ENCODE measurements around the gene CDK11A. TPM values are rescaled to one million over a fixed set of nuclear protein-coding genes. Genes with fewer than 3 reads are reported as not detected.
"Not testable (repeated sequence)": the region's sequence is repeated elsewhere in the genome, so short reads cannot be mapped to it uniquely, and the experiment has no call there.

The CDK11A gene
- total and polyA plus RNA-seq, 9 donors = 11.5 to 31.2 (median 24.2) TPM

- no peaks in the 10 kb centered on the region for H3K27me3 ChIP-seq (ENCODE audit: control insufficient read depth, insufficient read depth, low read length)
- no peak overlapping the region for H3K27ac ChIP-seq (ENCODE audit: low read length)
- WGBS (ENCODE audit: insufficient coverage) = 52% methylated on average over 23 of the region's 26 CpGs
These were observed 40.9 kb downstream of the CDK11A start for GRCh38 chr1:1683104-1683905.

GRCh38 chr1:1680912-1681273 is 43.3 kb downstream of the CDK11A start:
- Histone ChIP-seq H3K27me3 (ENCODE audit: control insufficient read depth, insufficient read depth, low read length) (no peaks in the 10 kb centered on the region), H3K4me1 (ENCODE audit: control insufficient read depth, insufficient read depth, low read length) (peaks cover 14% of the 10 kb centered on the region), H3K36me3 (ENCODE audit: control insufficient read depth, insufficient read depth, low read length) (peaks cover 24% of the 10 kb centered on the region), H3K9me3 (replicated peaks; ENCODE audit: control insufficient read depth, low read depth, low read length) (no peaks in the 10 kb centered on the region), H3K4me3 (ENCODE audit: low read length) (no peak overlapping the region), H3K27ac (ENCODE audit: low read length) (no peak overlapping the region)
- no peak for DNase-seq
- WGBS (ENCODE audit: insufficient coverage) = 74% methylated on average over 9 of the region's 11 CpGs

More at GRCh38 chr1:1683104-1683905, 40.9 kb downstream of the CDK11A start:
- Histone ChIP-seq H3K4me3 (ENCODE audit: low read length) (no peak overlapping the region), H3K36me3 (ENCODE audit: control insufficient read depth, insufficient read depth, low read length) (peaks cover 29% of the 10 kb centered on the region), H3K4me1 (ENCODE audit: control insufficient read depth, insufficient read depth, low read length) (peaks cover 6% of the 10 kb centered on the region), H3K9me3 (replicated peaks; ENCODE audit: control insufficient read depth, low read depth, low read length) (no peaks in the 10 kb centered on the region)
- no peak for DNase-seq

GRCh38 chr1:1680031-1680911 is 43.9 kb downstream of the CDK11A start:
- DNase-seq = no peak
- no peak overlapping the region for H3K27ac ChIP-seq (ENCODE audit: low read length)
- no peak overlapping the region for H3K4me3 ChIP-seq (ENCODE audit: low read length)
- H3K9me3 ChIP-seq (replicated peaks; ENCODE audit: control insufficient read depth, low read depth, low read length) = no peaks in the 10 kb centered on the region
- H3K36me3 ChIP-seq (ENCODE audit: control insufficient read depth, insufficient read depth, low read length) = peaks cover 24% of the 10 kb centered on the region
- H3K4me1 ChIP-seq (ENCODE audit: control insufficient read depth, insufficient read depth, low read length) = peaks cover 14% of the 10 kb centered on the region
- 87% methylated on average over 23 of the region's 32 CpGs for WGBS (ENCODE audit: insufficient coverage)
- no peaks in the 10 kb centered on the region for H3K27me3 ChIP-seq (ENCODE audit: control insufficient read depth, insufficient read depth, low read length)

- peaks cover 20% of the 10 kb centered on the region for H3K36me3 ChIP-seq (ENCODE audit: control insufficient read depth, insufficient read depth, low read length)
- H3K4me3 ChIP-seq (ENCODE audit: low read length) = no peak overlapping the region
- peak overlapping the region; percentile 62 for H3K27ac ChIP-seq (ENCODE audit: low read length)
- 64% methylated on average over 24 of the region's 24 CpGs for WGBS (ENCODE audit: insufficient coverage)
- no peak for DNase-seq
- H3K27me3 ChIP-seq (ENCODE audit: control insufficient read depth, insufficient read depth, low read length) = no peaks in the 10 kb centered on the region
- no peaks in the 10 kb centered on the region for H3K9me3 ChIP-seq (replicated peaks; ENCODE audit: control insufficient read depth, low read depth, low read length)
- H3K4me1 ChIP-seq (ENCODE audit: control insufficient read depth, insufficient read depth, low read length) = peaks cover 14% of the 10 kb centered on the region
These were observed 45.4 kb downstream of the CDK11A start for GRCh38 chr1:1678581-1679380.

GRCh38 chr1:1677718-1678580 is 46.2 kb downstream of the CDK11A start:
- Histone ChIP-seq H3K9me3 (replicated peaks; ENCODE audit: control insufficient read depth, low read depth, low read length) (no peaks in the 10 kb centered on the region), H3K4me3 (ENCODE audit: low read length) (no peak overlapping the region), H3K36me3 (ENCODE audit: control insufficient read depth, insufficient read depth, low read length) (peaks cover 15% of the 10 kb centered on the region), H3K27me3 (ENCODE audit: control insufficient read depth, insufficient read depth, low read length) (no peaks in the 10 kb centered on the region), H3K27ac (ENCODE audit: low read length) (peak overlapping the region; percentile 62), H3K4me1 (ENCODE audit: control insufficient read depth, insufficient read depth, low read length) (peaks cover 14% of the 10 kb centered on the region)
- WGBS (ENCODE audit: insufficient coverage) = 57% methylated on average over 36 of the region's 39 CpGs
- peak; percentile 30 for DNase-seq

GRCh38 chr1:1676087-1676486 is 48.1 kb downstream of the CDK11A start:
- not testable (repeated sequence) for H3K9me3 ChIP-seq (replicated peaks; ENCODE audit: control insufficient read depth, low read depth, low read length); H3K27ac ChIP-seq (ENCODE audit: low read length); H3K27me3 ChIP-seq (ENCODE audit: control insufficient read depth, insufficient read depth, low read length); H3K4me3 ChIP-seq (ENCODE audit: low read length); DNase-seq
- peaks cover 17% of the 10 kb centered on the region for H3K36me3 ChIP-seq (ENCODE audit: control insufficient read depth, insufficient read depth, low read length)
- no CpG with 5 or more reads among the region's 21 CpGs for WGBS (ENCODE audit: insufficient coverage)
- peaks cover 14% of the 10 kb centered on the region for H3K4me1 ChIP-seq (ENCODE audit: control insufficient read depth, insufficient read depth, low read length)

GRCh38 chr1:1675218-1675617 is 48.9 kb downstream of the CDK11A start:
- no CpG with 5 or more reads among the region's 18 CpGs for WGBS (ENCODE audit: insufficient coverage)
- DNase-seq; H3K27me3 ChIP-seq (ENCODE audit: control insufficient read depth, insufficient read depth, low read length); H3K9me3 ChIP-seq (replicated peaks; ENCODE audit: control insufficient read depth, low read depth, low read length); H3K4me3 ChIP-seq (ENCODE audit: low read length); H3K27ac ChIP-seq (ENCODE audit: low read length): not testable (repeated sequence)
- Histone ChIP-seq H3K36me3 (ENCODE audit: control insufficient read depth, insufficient read depth, low read length) (peaks cover 23% of the 10 kb centered on the region), H3K4me1 (ENCODE audit: control insufficient read depth, insufficient read depth, low read length) (peaks cover 14% of the 10 kb centered on the region)

- not testable (repeated sequence) for H3K4me3 ChIP-seq (ENCODE audit: low read length); H3K27ac ChIP-seq (ENCODE audit: low read length); DNase-seq; H3K9me3 ChIP-seq (replicated peaks; ENCODE audit: control insufficient read depth, low read depth, low read length); H3K27me3 ChIP-seq (ENCODE audit: control insufficient read depth, insufficient read depth, low read length)
- peaks cover 14% of the 10 kb centered on the region for H3K4me1 ChIP-seq (ENCODE audit: control insufficient read depth, insufficient read depth, low read length)
- 100% methylated on average over 1 of the region's 21 CpGs for WGBS (ENCODE audit: insufficient coverage)
- peaks cover 27% of the 10 kb centered on the region for H3K36me3 ChIP-seq (ENCODE audit: control insufficient read depth, insufficient read depth, low read length)
These were observed 49.4 kb downstream of the CDK11A start for GRCh38 chr1:1674806-1675205.

GRCh38 chr1:1672181-1672965 is 51.8 kb downstream of the CDK11A start:
- H3K27me3 ChIP-seq (ENCODE audit: control insufficient read depth, insufficient read depth, low read length) = no peaks in the 10 kb centered on the region
- H3K27ac ChIP-seq (ENCODE audit: low read length) = no peak overlapping the region
- H3K36me3 ChIP-seq (ENCODE audit: control insufficient read depth, insufficient read depth, low read length) = peaks cover 40% of the 10 kb centered on the region
- 91% methylated on average over 15 of the region's 25 CpGs for WGBS (ENCODE audit: insufficient coverage)
- no peak overlapping the region for H3K4me3 ChIP-seq (ENCODE audit: low read length)
- no peak for DNase-seq
- no peaks in the 10 kb centered on the region for H3K9me3 ChIP-seq (replicated peaks; ENCODE audit: control insufficient read depth, low read depth, low read length)
- no peaks in the 10 kb centered on the region for H3K4me1 ChIP-seq (ENCODE audit: control insufficient read depth, insufficient read depth, low read length)
